ENCODE measurements around the gene AGAP1. TPM values are rescaled to one million over a fixed set of nuclear protein-coding genes. Genes with fewer than 3 reads are reported as not detected.

Gene AGAP1
- total RNA-seq, 4 donors from 2014 or later: 13.7 to 18.5 (median 17.1) TPM

- intact Hi-C loops (cut with DNase I; ENCODE audit: low total_unique reads): loop anchor here (2.0 kb wide), 1 partner anchor 50 kb away; no protein-coding TSS in a partner anchor
- no peak overlapping the region for H3K4me3 ChIP-seq (ENCODE audit: low read depth, poor library complexity, severe bottlenecking)
- no peak for DNase-seq (ENCODE audit: low spot score in 2 of 2)
- WGBS, 2 donors: 94 to 95% methylated on average over 6 of the region's 6 CpGs
- TF ChIP-seq CTCF (IDR thresholded peaks at IDR 0.05) (no peak), POLR2A (IDR thresholded peaks at IDR 0.05) (no peak)
These were observed 153.4 kb downstream of the AGAP1 start for GRCh38 chr2:235647264-235647663.

DNA sequence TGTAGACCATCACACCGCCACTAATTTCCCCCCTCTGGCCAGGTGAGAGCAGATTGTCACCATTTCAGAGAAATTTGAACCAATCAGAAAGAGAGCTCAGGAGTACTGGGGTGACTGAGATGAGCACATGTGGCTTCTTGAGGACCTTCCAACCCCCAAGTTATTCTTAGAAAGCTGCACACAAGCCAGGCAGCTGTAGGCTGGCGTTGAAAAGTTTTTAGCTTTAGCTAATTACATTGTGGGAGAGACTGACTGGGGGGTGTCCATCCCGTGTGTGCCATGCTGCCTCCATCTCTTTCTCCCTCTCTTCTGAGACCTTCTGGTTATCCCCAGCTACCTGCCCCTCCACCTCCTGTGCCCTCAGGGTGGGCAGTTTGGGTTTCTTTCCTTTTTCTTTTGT is 154.0 kb downstream of the AGAP1 start:
- 35 to 40% methylated on average over 3 of the region's 3 CpGs for WGBS, 2 donors
- no peak for DNase-seq (ENCODE audit: low spot score in 2 of 2)
- intact Hi-C loops (cut with DNase I; ENCODE audit: low total_unique reads): loop anchor here (2.0 kb wide), 1 partner anchor 49 kb away; no protein-coding TSS in a partner anchor
- TF ChIP-seq POLR2A (IDR thresholded peaks at IDR 0.05) (no peak), CTCF (IDR thresholded peaks at IDR 0.05) (no peak)
- H3K4me3 ChIP-seq (ENCODE audit: low read depth, poor library complexity, severe bottlenecking): no peak overlapping the region

DNA sequence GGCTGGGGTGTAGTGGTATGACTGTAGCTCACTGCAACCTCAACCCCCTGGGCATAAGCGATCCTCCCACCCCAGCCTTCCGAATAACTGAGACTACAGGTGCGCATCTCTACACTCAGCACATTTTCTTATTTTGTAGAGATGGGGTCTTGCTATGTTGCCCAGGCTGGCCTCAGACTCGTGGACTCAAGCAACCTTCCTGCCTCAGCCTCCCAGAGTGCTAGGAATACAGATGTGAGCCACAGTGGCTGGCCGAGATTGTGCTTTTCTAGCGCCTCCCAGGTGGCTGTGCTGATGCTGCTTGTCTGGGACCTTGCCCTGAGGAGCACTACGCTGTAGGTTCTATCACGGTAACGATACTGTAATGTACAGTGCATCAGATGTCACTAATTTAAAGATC is 155.6 kb downstream of the AGAP1 start:
- no peak for DNase-seq (ENCODE audit: low spot score in 2 of 2)
- no peak overlapping the region for H3K4me3 ChIP-seq (ENCODE audit: low read depth, poor library complexity, severe bottlenecking)
- intact Hi-C loops (cut with DNase I; ENCODE audit: low total_unique reads): no loop called here
- WGBS, 2 donors: 78 to 82% methylated on average over 9 of the region's 9 CpGs
- TF ChIP-seq CTCF (IDR thresholded peaks at IDR 0.05) (no peak), POLR2A (IDR thresholded peaks at IDR 0.05) (no peak)

- WGBS, 2 donors: 71 to 73% methylated on average over 7 of the region's 7 CpGs
- TF ChIP-seq POLR2A (IDR thresholded peaks at IDR 0.05) (no peak), CTCF (IDR thresholded peaks at IDR 0.05) (no peak)
- H3K4me3 ChIP-seq (ENCODE audit: low read depth, poor library complexity, severe bottlenecking): no peak overlapping the region
- intact Hi-C loops (cut with DNase I; ENCODE audit: low total_unique reads): no loop called here
- no peak for DNase-seq (ENCODE audit: low spot score in 2 of 2)
These were observed 157.8 kb downstream of the AGAP1 start for GRCh38 chr2:235651643-235652042.

DNA sequence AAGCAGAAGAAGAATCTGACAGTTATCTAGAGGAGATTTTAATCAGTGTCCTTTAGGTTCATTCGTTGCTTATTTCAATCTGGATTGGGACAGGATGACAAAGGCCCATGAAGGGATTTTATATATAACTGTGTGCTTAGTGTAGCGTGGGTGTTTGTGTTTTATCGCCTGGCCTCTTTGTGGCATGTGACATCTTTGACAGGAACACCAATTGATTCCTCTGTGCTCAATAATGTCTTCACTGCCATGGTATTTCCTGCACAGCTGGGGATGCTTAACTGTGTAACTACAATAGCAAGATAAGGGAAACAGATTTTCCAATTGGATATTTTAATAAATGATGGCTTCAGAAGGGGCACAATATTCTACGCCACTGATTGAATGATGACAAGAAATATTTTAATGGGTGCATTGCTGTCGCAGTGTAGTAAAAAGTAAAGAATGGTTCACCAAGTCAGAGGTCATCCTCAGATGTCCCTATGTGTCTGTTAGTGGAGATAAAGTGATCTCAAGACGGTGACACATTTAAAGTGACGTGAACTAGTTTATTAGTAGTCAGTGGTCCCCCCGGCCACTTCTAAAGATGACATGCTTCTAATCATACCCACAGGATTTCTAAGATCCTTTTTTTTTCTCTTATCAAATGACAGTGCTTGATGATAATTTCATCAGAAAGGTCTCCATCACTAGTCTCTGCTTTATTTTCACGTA is 160.4 kb downstream of the AGAP1 start:
- no peak for TF ChIP-seq CTCF (IDR thresholded peaks at IDR 0.05)
- TF ChIP-seq POLR2A (IDR thresholded peaks at IDR 0.05): no peak
- no peak overlapping the region for H3K4me3 ChIP-seq (ENCODE audit: low read depth, poor library complexity, severe bottlenecking)
- intact Hi-C loops (cut with DNase I; ENCODE audit: low total_unique reads): no loop called here
- no peak for DNase-seq (ENCODE audit: low spot score in 2 of 2)
- 55 to 56% methylated on average over 9 of the region's 9 CpGs for WGBS, 2 donors
